Type B pancreatic cell (in vitro differentiated cells): ENCODE measurements around the gene SERPIND1. TPM values are rescaled to one million over a fixed set of nuclear protein-coding genes. Genes with fewer than 3 reads are reported as not detected.

Experiments used
- DNase-seq: peaks from one replicate; pipeline ENCODE4 v3.0.0; 2021; ENCODE audit warnings: mixed read lengths; ENCODE audit not compliant: unreplicated experiment; ENCODE audit errors: extremely low spot score
- H3K27ac Mint-ChIP-seq: 2 replicates; pipeline ENCODE4 v1.8.0; 2021; ENCODE audit warnings: mild to moderate bottlenecking, mixed read lengths
- H3K27me3 Mint-ChIP-seq: 2 replicates; pipeline ENCODE4 v1.8.0; 2021; ENCODE audit warnings: mixed read lengths
- H3K36me3 Mint-ChIP-seq: 2 replicates; pipeline ENCODE4 v1.8.0; 2021; ENCODE audit warnings: mixed read lengths
- H3K4me1 Mint-ChIP-seq: one replicate; pipeline ENCODE4 v1.8.0; 2021; ENCODE audit warnings: mixed read lengths; ENCODE audit not compliant: unreplicated experiment
- H3K4me3 Mint-ChIP-seq: 2 replicates; pipeline ENCODE4 v1.8.0; 2021; ENCODE audit warnings: mild to moderate bottlenecking, mixed read lengths
- H3K9me3 Mint-ChIP-seq: 2 replicates; pipeline ENCODE4 v1.8.0; 2021; ENCODE audit warnings: mixed read lengths
- CTCF ChIP-seq: fragments of 200-600 bp; sonication (generic); conservative IDR thresholded peaks from 2 replicates; pipeline ENCODE4 v1.5.0; 2021; ENCODE audit warnings: antibody characterized with exemption, mild to moderate bottlenecking
- total RNA-seq: library from RNA; stranded (reverse); gene quantifications from 2 replicates; pipeline ENCODE4 v1.2.1, GENCODE V29; 2021; ENCODE audit warnings: low replicate concordance

SERPIND1 gene
- total RNA-seq, 1 donor from 2014 or later, result 7.1 TPM

- no peak for DNase-seq
- peak overlapping the region; percentile 99 for H3K27ac Mint-ChIP-seq
- no peaks in the 10 kb centered on the region for H3K27me3 Mint-ChIP-seq
- H3K4me3 Mint-ChIP-seq, result no peak overlapping the region
- TF ChIP-seq CTCF, result no peak
- H3K9me3 Mint-ChIP-seq, result no peaks in the 10 kb centered on the region
- peaks cover 7% of the 10 kb centered on the region for H3K4me1 Mint-ChIP-seq
- H3K36me3 Mint-ChIP-seq, result peaks cover 5% of the 10 kb centered on the region
These were observed 5.3 kb downstream of the SERPIND1 start for GRCh38 chr22:20779014-20779817.

GRCh38 chr22:20779818-20780158 lies 5.9 kb downstream of the SERPIND1 start:
- H3K27ac Mint-ChIP-seq, result no peak overlapping the region
- TF ChIP-seq CTCF, result no peak
- no peak for DNase-seq
- H3K27me3 Mint-ChIP-seq, result no peaks in the 10 kb centered on the region
- H3K9me3 Mint-ChIP-seq, result no peaks in the 10 kb centered on the region
- peaks cover 5% of the 10 kb centered on the region for H3K36me3 Mint-ChIP-seq
- H3K4me3 Mint-ChIP-seq, result no peak overlapping the region
- H3K4me1 Mint-ChIP-seq, result peaks cover 7% of the 10 kb centered on the region

- no peaks in the 10 kb centered on the region for H3K27me3 Mint-ChIP-seq
- no peak overlapping the region for H3K27ac Mint-ChIP-seq
- H3K36me3 Mint-ChIP-seq, result peaks cover 5% of the 10 kb centered on the region
- no peak overlapping the region for H3K4me3 Mint-ChIP-seq
- peaks cover 7% of the 10 kb centered on the region for H3K4me1 Mint-ChIP-seq
- no peak for DNase-seq
- no peak for TF ChIP-seq CTCF
- no peaks in the 10 kb centered on the region for H3K9me3 Mint-ChIP-seq
These were observed 7.5 kb downstream of the SERPIND1 start for GRCh38 chr22:20781272-20781990.

GRCh38 chr22:20782083-20782482 lies 8.2 kb downstream of the SERPIND1 start:
- H3K4me3 Mint-ChIP-seq, result no peak overlapping the region

More at GRCh38 chr22:20782083-20782482, 8.2 kb downstream of the SERPIND1 start:
- H3K27me3 Mint-ChIP-seq, result no peaks in the 10 kb centered on the region
- peaks cover 5% of the 10 kb centered on the region for H3K36me3 Mint-ChIP-seq
- no peak overlapping the region for H3K27ac Mint-ChIP-seq
- DNase-seq, result no peak
- H3K4me1 Mint-ChIP-seq, result peaks cover 7% of the 10 kb centered on the region
- no peaks in the 10 kb centered on the region for H3K9me3 Mint-ChIP-seq
- no peak for TF ChIP-seq CTCF
